PC-9 (cell line): Measurements from ENCODE around the gene MITF. TPM values are rescaled to one million over a fixed set of nuclear protein-coding genes. Genes with fewer than 3 reads are reported as not detected.

Experiments used
- BruUV-seq: library from RNA; stranded (reverse); fragments of 400-500 nt; replicated peaks from 2 replicates; lab custom pipeline; 2021; lab: Mats Ljungman, UMichigan
- CTCF ChIA-PET: fragments of 300-600 bp; sonication (Branson Sonifier 250); formaldehyde crosslinking; loops from one replicate; lab custom pipeline; 2022; ENCODE audit warnings: antibody characterized with exemption; lab: Charles Lee
- POLR2A ChIA-PET: fragments of 300-600 bp; sonication (Branson Sonifier 250); formaldehyde crosslinking; loops from one replicate; lab custom pipeline; 2022; ENCODE audit warnings: antibody characterized with exemption; ENCODE audit not compliant: unreplicated experiment; lab: Charles Lee
- DNase-seq, 2 experiments: peaks; one replicate each; pipeline versions ENCODE4 v3.0.0 to v3.0.0-alpha.2; 2015 to 2022; ENCODE audit warnings: mixed read lengths in 1 of 2
- H2AFZ ChIP-seq: fragments of 200-600 bp; sonication (generic); 2 replicates; pipeline ENCODE4 v1.8.1; 2017; ENCODE audit warnings: antibody characterized with exemption
- H3F3A ChIP-seq: fragments of 200-600 bp; sonication (generic); 2 replicates; pipeline ENCODE4 v1.8.1; 2017; ENCODE audit warnings: antibody characterized with exemption, mild to moderate bottlenecking, low read depth; ENCODE audit not compliant: insufficient read depth
- H3K27ac ChIP-seq: fragments of 200-600 bp; sonication (generic); 2 replicates; pipeline ENCODE4 v1.6.1; 2016; ENCODE audit warnings: mixed run types
- H3K27me3 ChIP-seq: fragments of 200-600 bp; sonication (generic); 2 replicates; pipeline ENCODE4 v1.6.1; 2016; ENCODE audit warnings: low read depth, mixed run types; ENCODE audit not compliant: insufficient read depth
- H3K36me3 ChIP-seq: fragments of 200-600 bp; sonication (generic); 2 replicates; pipeline ENCODE4 v1.6.1; 2016; ENCODE audit warnings: low read depth, mixed run types
- H3K4me1 ChIP-seq: fragments of 200-600 bp; sonication (generic); replicated peaks from 2 replicates; pipeline ENCODE4 v1.6.1; 2016; ENCODE audit warnings: mixed run types; ENCODE audit not compliant: insufficient read depth
- H3K4me2 ChIP-seq: fragments of 200-600 bp; sonication (generic); 2 replicates; pipeline ENCODE4 v1.6.1; 2017; ENCODE audit warnings: mixed run types
- H3K4me3 ChIP-seq: fragments of 200-600 bp; sonication (generic); 2 replicates; pipeline ENCODE4 v1.6.1; 2016; ENCODE audit warnings: mixed run types
- H3K79me2 ChIP-seq: fragments of 200-600 bp; sonication (generic); 2 replicates; pipeline ENCODE4 v1.6.1; 2017; ENCODE audit warnings: low read depth, mixed run types
- H3K9me2 ChIP-seq: fragments of 200-600 bp; sonication (generic); 2 replicates; pipeline ENCODE4 v1.8.1; 2017; ENCODE audit warnings: mild to moderate bottlenecking; ENCODE audit not compliant: insufficient read depth
- H3K9me3 ChIP-seq: fragments of 200-600 bp; sonication (generic); 2 replicates; pipeline ENCODE4 v1.8.1; 2016; ENCODE audit warnings: low read depth; ENCODE audit not compliant: insufficient read depth
- H4K20me1 ChIP-seq: fragments of 200-600 bp; sonication (generic); 2 replicates; pipeline ENCODE4 v1.8.1; 2017; ENCODE audit not compliant: insufficient read depth
- CTCF ChIP-seq: fragments of 200-600 bp; sonication (generic); conservative IDR thresholded peaks from 2 replicates; pipeline ENCODE4 v1.6.1; 2017; ENCODE audit warnings: mixed run types, antibody characterized with exemption, mild to moderate bottlenecking, moderate library complexity
- EZH2 ChIP-seq: fragments of 200-600 bp; sonication (generic); IDR thresholded peaks from 2 replicates; pipeline ENCODE4 v1.8.0; 2017; ENCODE audit warnings: antibody characterized with exemption, low read depth
- intact Hi-C: fragments of 100-400 bp; cut with micrococcal nuclease; formaldehyde crosslinking; loops from one replicate; pipeline ENCODE4 v1.10.0; 2022; ENCODE audit not compliant: unreplicated experiment
- total RNA-seq: library from RNA; stranded (reverse); gene quantifications from 2 replicates; pipeline ENCODE4 v1.2.3, GENCODE V29; 2021

The MITF gene
- total RNA-seq, 1 experiment from 2014 or later = 15.5 TPM

GRCh38 chr3:69821133-69821532 is 81.9 kb downstream of the MITF start:
- Histone ChIP-seq H4K20me1 (no peaks in the 10 kb centered on the region), H2AFZ (no peak overlapping the region), H3K9me3 (no peaks in the 10 kb centered on the region), H3K27me3 (no peaks in the 10 kb centered on the region), H3K4me1 (no peaks in the 10 kb centered on the region), H3F3A (no peaks in the 10 kb centered on the region), H3K79me2 (no peaks in the 10 kb centered on the region), H3K4me3 (no peak overlapping the region), H3K4me2 (no peak overlapping the region), H3K36me3 (no peaks in the 10 kb centered on the region), H3K27ac (no peak overlapping the region), H3K9me2 (no peaks in the 10 kb centered on the region)
- intact Hi-C loops = no loop called here
- POLR2A ChIA-PET = no interaction called here
- CTCF ChIA-PET = no interaction called here
- no TSS peak for BruUV-seq
- no peak for TF ChIP-seq EZH2
- TF ChIP-seq CTCF = no peak
- DNase-seq = no peak

GRCh38 chr3:69823743-69824142 is 84.5 kb downstream of the MITF start:
- Histone ChIP-seq H3K9me2 (no peaks in the 10 kb centered on the region), H3K4me1 (no peaks in the 10 kb centered on the region), H3K27ac (no peak overlapping the region), H3K36me3 (no peaks in the 10 kb centered on the region), H3K4me2 (no peak overlapping the region), H3K27me3 (no peaks in the 10 kb centered on the region), H4K20me1 (no peaks in the 10 kb centered on the region), H2AFZ (no peak overlapping the region), H3K79me2 (no peaks in the 10 kb centered on the region), H3K9me3 (no peaks in the 10 kb centered on the region), H3K4me3 (no peak overlapping the region), H3F3A (no peaks in the 10 kb centered on the region)
- DNase-seq = no peak
- intact Hi-C loops = no loop called here
- BruUV-seq = no TSS peak
- POLR2A ChIA-PET = no interaction called here
- CTCF ChIA-PET = no interaction called here
- no peak for TF ChIP-seq CTCF
- no peak for TF ChIP-seq EZH2

- no peak overlapping the region for H3K4me2 ChIP-seq
- H3K4me3 ChIP-seq = no peak overlapping the region
- H3K9me2 ChIP-seq = no peaks in the 10 kb centered on the region
- no peaks in the 10 kb centered on the region for H3K36me3 ChIP-seq
- no peak overlapping the region for H3K27ac ChIP-seq
- no TSS peak for BruUV-seq
- no peaks in the 10 kb centered on the region for H3K79me2 ChIP-seq
- H3K4me1 ChIP-seq = no peaks in the 10 kb centered on the region
- no peaks in the 10 kb centered on the region for H4K20me1 ChIP-seq
- no peak for DNase-seq
- no peaks in the 10 kb centered on the region for H3K9me3 ChIP-seq
- no peak for TF ChIP-seq CTCF
- TF ChIP-seq EZH2 = no peak
- H3F3A ChIP-seq = no peaks in the 10 kb centered on the region
- no peaks in the 10 kb centered on the region for H3K27me3 ChIP-seq
- ChIA-PET POLR2A (no interaction called here), CTCF (no interaction called here)
- H2AFZ ChIP-seq = no peak overlapping the region
- intact Hi-C loops = no loop called here
These were observed 86.2 kb downstream of the MITF start for GRCh38 chr3:69825446-69825845.
